ENCODE data around the gene MAMDC4.

DNA sequence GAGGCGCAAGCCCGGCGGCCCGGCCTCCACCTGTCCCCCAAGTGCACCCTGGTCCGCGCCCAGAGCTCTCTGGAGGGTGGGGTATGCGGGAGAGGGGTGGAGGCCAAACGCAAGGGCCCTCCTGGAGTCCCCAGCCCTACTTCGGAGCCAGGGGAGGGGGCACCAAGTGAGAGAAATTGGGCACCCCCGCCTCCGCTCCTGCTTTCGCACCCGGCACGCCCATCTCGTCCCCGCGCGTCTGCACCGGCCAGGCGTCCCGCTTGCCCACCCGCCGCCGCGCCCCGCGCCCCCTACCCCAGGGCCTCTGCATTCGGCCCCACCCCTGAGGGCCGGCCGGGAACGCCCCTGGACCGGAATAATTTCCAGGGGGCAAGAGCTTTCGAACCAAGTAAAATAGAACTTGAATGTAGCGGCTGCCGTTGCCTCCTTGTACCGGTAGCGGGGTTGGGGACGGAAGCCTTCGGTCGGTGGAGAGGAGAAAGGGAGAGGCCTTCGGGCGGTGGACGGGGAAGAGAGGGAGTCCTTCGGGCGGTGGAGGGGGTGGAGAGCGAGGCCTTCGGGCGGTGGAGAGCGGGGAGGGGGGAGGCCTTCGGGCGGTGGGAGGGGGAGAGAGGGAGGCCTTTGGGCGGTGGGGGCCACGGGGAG is 3.6 kb upstream of the MAMDC4 start:
- TF ChIP-seq, protein P1, sequence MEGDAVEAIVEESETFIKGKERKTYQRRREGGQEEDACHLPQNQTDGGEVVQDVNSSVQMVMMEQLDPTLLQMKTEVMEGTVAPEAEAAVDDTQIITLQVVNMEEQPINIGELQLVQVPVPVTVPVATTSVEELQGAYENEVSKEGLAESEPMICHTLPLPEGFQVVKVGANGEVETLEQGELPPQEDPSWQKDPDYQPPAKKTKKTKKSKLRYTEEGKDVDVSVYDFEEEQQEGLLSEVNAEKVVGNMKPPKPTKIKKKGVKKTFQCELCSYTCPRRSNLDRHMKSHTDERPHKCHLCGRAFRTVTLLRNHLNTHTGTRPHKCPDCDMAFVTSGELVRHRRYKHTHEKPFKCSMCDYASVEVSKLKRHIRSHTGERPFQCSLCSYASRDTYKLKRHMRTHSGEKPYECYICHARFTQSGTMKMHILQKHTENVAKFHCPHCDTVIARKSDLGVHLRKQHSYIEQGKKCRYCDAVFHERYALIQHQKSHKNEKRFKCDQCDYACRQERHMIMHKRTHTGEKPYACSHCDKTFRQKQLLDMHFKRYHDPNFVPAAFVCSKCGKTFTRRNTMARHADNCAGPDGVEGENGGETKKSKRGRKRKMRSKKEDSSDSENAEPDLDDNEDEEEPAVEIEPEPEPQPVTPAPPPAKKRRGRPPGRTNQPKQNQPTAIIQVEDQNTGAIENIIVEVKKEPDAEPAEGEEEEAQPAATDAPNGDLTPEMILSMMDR (IDR thresholded peaks at IDR 0.05), result no peak
- TF ChIP-seq POLR2A (IDR thresholded peaks at IDR 0.05), result no peak

All from body of pancreas (tissue), 4 donors.